M059J (cell line): ENCODE data around the gene DGCR2. TPM values are rescaled to one million over a fixed set of nuclear protein-coding genes. Genes with fewer than 3 reads are reported as not detected.

Experiments used
- DNase-seq: peaks from one replicate; pipeline ENCODE4 v3.0.0-alpha.2; 2012; ENCODE audit warnings: low read depth
- total RNA-seq: library from RNA; depleted of rRNA; stranded (reverse); fragments of >200 nt; shearing (Covaris generic); gene quantifications from 2 replicates; pipeline ENCODE4 v1.2.3, GENCODE V29; 2014

DGCR2 gene
- total RNA-seq, 1 experiment from 2014 or later = 33.7 TPM

GRCh38 chr22:19127329-19128008 is 5.3 kb upstream of the DGCR2 start:
- DNase-seq = no peak

GRCh38 chr22:19126309-19127273 is 4.4 kb upstream of the DGCR2 start:
- DNase-seq = no peak

GRCh38 chr22:19125474-19126308 is 3.5 kb upstream of the DGCR2 start:
- DNase-seq = no peak

- DNase-seq = no peak
Measured at GRCh38 chr22:19125011-19125410, 2.8 kb upstream of the DGCR2 start.

- DNase-seq = no peak
Measured at GRCh38 chr22:19124377-19124776, 2.2 kb upstream of the DGCR2 start.

GRCh38 chr22:19123936-19124335 is 1.7 kb upstream of the DGCR2 start:
- DNase-seq = no peak

GRCh38 chr22:19122752-19123492 is 710 bp upstream of the DGCR2 start:
- peak; percentile 12 for DNase-seq

GRCh38 chr22:19121631-19122142 is 525 bp downstream of the DGCR2 start:
- DNase-seq = peak; percentile 53

- DNase-seq = peak; percentile 76
Measured at GRCh38 chr22:19120829-19121630, 1.2 kb downstream of the DGCR2 start.

- DNase-seq = no peak
Measured at GRCh38 chr22:19119949-19120348, 2.3 kb downstream of the DGCR2 start.

GRCh38 chr22:19118329-19118880 is 3.8 kb downstream of the DGCR2 start:
- DNase-seq = no peak

GRCh38 chr22:19117111-19117512 is 5.1 kb downstream of the DGCR2 start:
- DNase-seq = no peak

- no peak for DNase-seq
Measured at GRCh38 chr22:19115628-19116027, 6.6 kb downstream of the DGCR2 start.

- DNase-seq = no peak
Measured at GRCh38 chr22:19114984-19115552, 7.1 kb downstream of the DGCR2 start.

- DNase-seq = no peak
Measured at GRCh38 chr22:19113429-19113828, 8.8 kb downstream of the DGCR2 start.

- no peak for DNase-seq
Measured at GRCh38 chr22:19111584-19111983, 10.6 kb downstream of the DGCR2 start.

- DNase-seq = no peak
Measured at GRCh38 chr22:19111140-19111539, 11.1 kb downstream of the DGCR2 start.

GRCh38 chr22:19110646-19111045 is 11.6 kb downstream of the DGCR2 start:
- no peak for DNase-seq

- DNase-seq = no peak
Measured at GRCh38 chr22:19110064-19110458, 12.2 kb downstream of the DGCR2 start.
